PC-9 (cell line): ENCODE measurements around the gene CD68. TPM values are rescaled to one million over a fixed set of nuclear protein-coding genes. Genes with fewer than 3 reads are reported as not detected.

Experiments used
- BruUV-seq: library from RNA; stranded (reverse); fragments of 400-500 nt; replicated peaks from 2 replicates; lab custom pipeline; 2021; lab: Mats Ljungman, UMichigan
- CTCF ChIA-PET: fragments of 300-600 bp; sonication (Branson Sonifier 250); formaldehyde crosslinking; loops from one replicate; lab custom pipeline; 2022; ENCODE audit warnings: antibody characterized with exemption; lab: Charles Lee
- POLR2A ChIA-PET: fragments of 300-600 bp; sonication (Branson Sonifier 250); formaldehyde crosslinking; loops from one replicate; lab custom pipeline; 2022; ENCODE audit warnings: antibody characterized with exemption; ENCODE audit not compliant: unreplicated experiment; lab: Charles Lee
- DNase-seq, 2 experiments: peaks; one replicate each; pipeline versions ENCODE4 v3.0.0 to v3.0.0-alpha.2; 2015 to 2022; ENCODE audit warnings: mixed read lengths in 1 of 2
- H2AFZ ChIP-seq: fragments of 200-600 bp; sonication (generic); 2 replicates; pipeline ENCODE4 v1.8.1; 2017; ENCODE audit warnings: antibody characterized with exemption
- H3F3A ChIP-seq: fragments of 200-600 bp; sonication (generic); 2 replicates; pipeline ENCODE4 v1.8.1; 2017; ENCODE audit warnings: antibody characterized with exemption, mild to moderate bottlenecking, low read depth; ENCODE audit not compliant: insufficient read depth
- H3K27ac ChIP-seq: fragments of 200-600 bp; sonication (generic); 2 replicates; pipeline ENCODE4 v1.6.1; 2016; ENCODE audit warnings: mixed run types
- H3K27me3 ChIP-seq: fragments of 200-600 bp; sonication (generic); 2 replicates; pipeline ENCODE4 v1.6.1; 2016; ENCODE audit warnings: low read depth, mixed run types; ENCODE audit not compliant: insufficient read depth
- H3K36me3 ChIP-seq: fragments of 200-600 bp; sonication (generic); 2 replicates; pipeline ENCODE4 v1.6.1; 2016; ENCODE audit warnings: low read depth, mixed run types
- H3K4me1 ChIP-seq: fragments of 200-600 bp; sonication (generic); replicated peaks from 2 replicates; pipeline ENCODE4 v1.6.1; 2016; ENCODE audit warnings: mixed run types; ENCODE audit not compliant: insufficient read depth
- H3K4me2 ChIP-seq: fragments of 200-600 bp; sonication (generic); 2 replicates; pipeline ENCODE4 v1.6.1; 2017; ENCODE audit warnings: mixed run types
- H3K4me3 ChIP-seq: fragments of 200-600 bp; sonication (generic); 2 replicates; pipeline ENCODE4 v1.6.1; 2016; ENCODE audit warnings: mixed run types
- H3K79me2 ChIP-seq: fragments of 200-600 bp; sonication (generic); 2 replicates; pipeline ENCODE4 v1.6.1; 2017; ENCODE audit warnings: low read depth, mixed run types
- H3K9me2 ChIP-seq: fragments of 200-600 bp; sonication (generic); 2 replicates; pipeline ENCODE4 v1.8.1; 2017; ENCODE audit warnings: mild to moderate bottlenecking; ENCODE audit not compliant: insufficient read depth
- H3K9me3 ChIP-seq: fragments of 200-600 bp; sonication (generic); 2 replicates; pipeline ENCODE4 v1.8.1; 2016; ENCODE audit warnings: low read depth; ENCODE audit not compliant: insufficient read depth
- H4K20me1 ChIP-seq: fragments of 200-600 bp; sonication (generic); 2 replicates; pipeline ENCODE4 v1.8.1; 2017; ENCODE audit not compliant: insufficient read depth
- CTCF ChIP-seq: fragments of 200-600 bp; sonication (generic); conservative IDR thresholded peaks from 2 replicates; pipeline ENCODE4 v1.6.1; 2017; ENCODE audit warnings: mixed run types, antibody characterized with exemption, mild to moderate bottlenecking, moderate library complexity
- EZH2 ChIP-seq: fragments of 200-600 bp; sonication (generic); IDR thresholded peaks from 2 replicates; pipeline ENCODE4 v1.8.0; 2017; ENCODE audit warnings: antibody characterized with exemption, low read depth
- intact Hi-C: fragments of 100-400 bp; cut with micrococcal nuclease; formaldehyde crosslinking; loops from one replicate; pipeline ENCODE4 v1.10.0; 2022; ENCODE audit not compliant: unreplicated experiment
- total RNA-seq: library from RNA; stranded (reverse); gene quantifications from 2 replicates; pipeline ENCODE4 v1.2.3, GENCODE V29; 2021

Gene CD68
- total RNA-seq, 1 experiment from 2014 or later, result 37.0 TPM

GRCh38 chr17:7606280-7606679 is 26.8 kb downstream of the CD68 start:
- no peaks in the 10 kb centered on the region for H3K9me3 ChIP-seq
- no peaks in the 10 kb centered on the region for H3K4me1 ChIP-seq
- H3K36me3 ChIP-seq, result no peaks in the 10 kb centered on the region
- H3K27ac ChIP-seq, result no peak overlapping the region
- ChIA-PET POLR2A (no interaction called here), CTCF (no interaction called here)
- H3K79me2 ChIP-seq, result peaks cover 22% of the 10 kb centered on the region
- no peak overlapping the region for H3K4me3 ChIP-seq
- BruUV-seq, result no TSS peak
- no peak overlapping the region for H2AFZ ChIP-seq
- H4K20me1 ChIP-seq, result no peaks in the 10 kb centered on the region
- no peaks in the 10 kb centered on the region for H3K27me3 ChIP-seq
- no peaks in the 10 kb centered on the region for H3F3A ChIP-seq
- H3K4me2 ChIP-seq, result no peak overlapping the region
- no peak for TF ChIP-seq EZH2
- TF ChIP-seq CTCF, result no peak
- H3K9me2 ChIP-seq, result no peaks in the 10 kb centered on the region
- intact Hi-C loops, result no loop called here
- no peak for DNase-seq

DNA sequence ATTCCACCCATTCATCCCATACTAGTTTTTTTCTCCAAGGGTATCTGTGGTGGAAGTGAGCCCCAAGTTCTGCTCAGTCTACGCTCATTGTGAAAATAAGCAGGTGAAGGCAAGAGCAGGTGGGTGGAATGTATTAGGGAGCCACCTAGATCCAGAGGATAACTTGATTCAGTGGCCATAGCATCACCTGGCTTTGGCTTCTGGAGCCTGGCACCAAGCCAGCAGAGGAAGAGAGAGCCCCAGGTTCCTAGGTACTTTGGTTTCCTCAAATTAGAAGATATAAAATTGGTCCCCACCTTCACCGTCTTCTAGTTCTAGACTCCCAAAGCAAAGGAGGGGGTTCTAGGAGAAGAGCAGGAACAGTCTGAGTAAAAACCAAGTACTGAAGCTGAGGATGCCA is 31.2 kb downstream of the CD68 start:
- H3K27ac ChIP-seq, result no peak overlapping the region
- H2AFZ ChIP-seq, result no peak overlapping the region
- ChIA-PET POLR2A (no interaction called here), CTCF (no interaction called here)
- H3K4me1 ChIP-seq, result peaks cover 22% of the 10 kb centered on the region
- no peak overlapping the region for H3K4me2 ChIP-seq
- H3K27me3 ChIP-seq, result no peaks in the 10 kb centered on the region
- intact Hi-C loops, result no loop called here
- no peaks in the 10 kb centered on the region for H3K9me3 ChIP-seq
- TF ChIP-seq EZH2 (no peak), CTCF (no peak)
- no peaks in the 10 kb centered on the region for H3K36me3 ChIP-seq
- H4K20me1 ChIP-seq, result no peaks in the 10 kb centered on the region; the same call in 1 of the 2 replicates
- no TSS peak for BruUV-seq
- H3F3A ChIP-seq, result no peaks in the 10 kb centered on the region
- H3K4me3 ChIP-seq, result no peak overlapping the region
- no peaks in the 10 kb centered on the region for H3K9me2 ChIP-seq
- H3K79me2 ChIP-seq, result peaks cover 53% of the 10 kb centered on the region
- no peak for DNase-seq

- no TSS peak for BruUV-seq
- Histone ChIP-seq H3K79me2 (peaks cover 53% of the 10 kb centered on the region), H3K27me3 (no peaks in the 10 kb centered on the region), H3K9me3 (no peaks in the 10 kb centered on the region), H3K9me2 (no peaks in the 10 kb centered on the region), H3K27ac (no peak overlapping the region), H3F3A (no peaks in the 10 kb centered on the region), H3K4me1 (peaks cover 22% of the 10 kb centered on the region), H4K20me1 (no peaks in the 10 kb centered on the region; the same call in 1 of the 2 replicates), H2AFZ (no peak overlapping the region), H3K4me3 (no peak overlapping the region), H3K4me2 (peak overlapping the region; percentile 76), H3K36me3 (no peaks in the 10 kb centered on the region)
- ChIA-PET CTCF (no interaction called here), POLR2A (interaction anchor here (0.5 to 0.6 kb wide), 4 partner anchors 13 to 804 kb away, joined by 5 to 8 read pairs (median 6); no protein-coding TSS in a partner anchor)
- no peak for DNase-seq
- no peak for TF ChIP-seq CTCF
- TF ChIP-seq EZH2, result no peak
- intact Hi-C loops, result no loop called here
Observed at GRCh38 chr17:7611635-7612293, 32.3 kb downstream of the CD68 start.
